CD4-positive, alpha-beta T cell treated with Interleukin-15 for 1 hour (primary cell): ENCODE data around the gene CFAP54.

Experiments used
- DNase-seq: peaks from one replicate; pipeline ENCODE4 v3.0.0-alpha.2; 2020

The CFAP54 gene

GRCh38 chr12:96906849-96907670, 417.7 kb downstream of the CFAP54 start, which contains the start of gene NEDD1:
NEDD1 (plus strand) TSS chr12:96907257; CDS start chr12:96909760, 2,503 bp downstream.
- peak; percentile 85 for DNase-seq

DNA sequence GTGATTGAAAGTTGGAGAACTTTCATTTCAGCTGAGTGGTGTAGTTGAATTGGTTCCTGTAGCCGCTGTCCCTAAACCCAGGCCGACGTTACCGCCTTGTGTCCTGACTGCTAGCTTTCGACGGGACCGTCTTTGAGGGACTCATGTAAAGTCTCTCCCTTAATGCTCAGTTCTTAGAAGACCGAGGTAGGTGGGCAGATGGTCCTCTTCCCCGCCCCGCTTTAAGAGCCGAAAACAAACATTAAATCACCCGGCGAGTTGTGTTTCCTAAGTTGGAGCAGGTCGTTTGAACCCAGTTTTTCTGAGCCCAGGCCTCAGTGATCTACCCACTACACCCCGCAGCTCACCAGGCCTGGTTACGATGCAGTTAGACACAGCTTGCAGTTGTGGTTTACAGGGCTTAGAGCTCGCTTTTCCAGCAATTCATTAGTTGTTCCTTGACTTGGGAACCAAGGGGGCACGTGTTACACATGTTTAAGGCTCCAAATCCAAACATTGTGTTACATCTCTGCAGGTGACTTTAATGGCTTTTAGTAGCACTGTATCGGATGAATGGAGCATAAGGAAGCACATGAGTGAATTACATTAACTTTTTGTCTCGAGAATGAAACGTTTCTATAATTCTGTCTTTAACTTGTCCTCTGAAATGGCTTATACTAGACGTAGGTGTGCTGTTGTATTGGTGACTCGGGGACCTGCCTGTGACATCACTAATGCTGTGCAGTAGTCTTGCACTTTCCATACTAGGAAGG, 418.5 kb downstream of the CFAP54 start:
- DNase-seq, result no peak

DNA sequence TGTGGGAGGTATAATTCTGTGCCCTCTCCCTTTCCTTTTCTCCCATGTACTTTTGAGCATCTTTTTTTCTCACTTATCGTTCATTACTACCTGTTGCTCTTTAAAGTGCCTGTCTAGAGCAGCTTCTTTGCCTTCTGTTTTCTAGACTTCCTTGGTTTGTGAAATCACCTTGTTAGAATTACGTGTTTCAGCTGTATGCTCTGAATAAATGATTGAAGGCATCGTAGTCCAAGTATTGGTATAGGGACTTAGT, 419.0 kb downstream of the CFAP54 start:
- no peak for DNase-seq

- no peak for DNase-seq
Observed at GRCh38 chr12:96912261-96912660, 422.9 kb downstream of the CFAP54 start.

- no peak for DNase-seq
Observed at GRCh38 chr12:96912943-96913342, 423.6 kb downstream of the CFAP54 start.

GRCh38 chr12:96919510-96920210, 430.3 kb downstream of the CFAP54 start:
- no peak for DNase-seq
